GM12873 (cell line): Measurements from ENCODE around the gene CLPSL1.

ENCODE experiments used
- TF ChIP-seq, protein P1 (sequence below): IDR thresholded peaks from 2 replicates; pipeline ENCODE4 v1.5.1; 2012; ENCODE audit warnings: low read depth, mild to moderate bottlenecking, moderate library complexity, low read length, control low read depth; ENCODE audit not compliant: insufficient read depth; ENCODE audit errors: missing control alignments

The CLPSL1 gene

DNA sequence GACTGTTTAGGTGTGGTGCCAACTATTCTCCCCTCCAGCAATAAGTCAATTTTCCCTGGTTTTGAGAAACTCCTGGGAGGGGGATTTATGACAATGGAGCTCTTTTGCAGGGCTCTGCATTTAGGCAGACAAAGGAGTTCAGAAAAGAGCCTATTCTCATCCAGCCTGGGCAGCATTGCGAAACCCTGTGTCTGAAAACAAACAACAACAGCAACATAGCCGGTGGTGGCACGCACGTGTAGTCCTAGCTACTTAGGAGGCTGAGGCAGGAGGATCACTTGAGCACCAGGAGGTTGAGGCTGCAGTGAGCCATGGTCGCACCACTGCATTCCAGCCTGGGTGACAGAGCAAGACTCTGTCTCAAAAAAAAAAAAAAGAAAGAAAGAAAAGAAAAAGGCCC, 9.9 kb downstream of the CLPSL1 start:
- TF ChIP-seq, protein P1, sequence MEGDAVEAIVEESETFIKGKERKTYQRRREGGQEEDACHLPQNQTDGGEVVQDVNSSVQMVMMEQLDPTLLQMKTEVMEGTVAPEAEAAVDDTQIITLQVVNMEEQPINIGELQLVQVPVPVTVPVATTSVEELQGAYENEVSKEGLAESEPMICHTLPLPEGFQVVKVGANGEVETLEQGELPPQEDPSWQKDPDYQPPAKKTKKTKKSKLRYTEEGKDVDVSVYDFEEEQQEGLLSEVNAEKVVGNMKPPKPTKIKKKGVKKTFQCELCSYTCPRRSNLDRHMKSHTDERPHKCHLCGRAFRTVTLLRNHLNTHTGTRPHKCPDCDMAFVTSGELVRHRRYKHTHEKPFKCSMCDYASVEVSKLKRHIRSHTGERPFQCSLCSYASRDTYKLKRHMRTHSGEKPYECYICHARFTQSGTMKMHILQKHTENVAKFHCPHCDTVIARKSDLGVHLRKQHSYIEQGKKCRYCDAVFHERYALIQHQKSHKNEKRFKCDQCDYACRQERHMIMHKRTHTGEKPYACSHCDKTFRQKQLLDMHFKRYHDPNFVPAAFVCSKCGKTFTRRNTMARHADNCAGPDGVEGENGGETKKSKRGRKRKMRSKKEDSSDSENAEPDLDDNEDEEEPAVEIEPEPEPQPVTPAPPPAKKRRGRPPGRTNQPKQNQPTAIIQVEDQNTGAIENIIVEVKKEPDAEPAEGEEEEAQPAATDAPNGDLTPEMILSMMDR, result no peak

DNA sequence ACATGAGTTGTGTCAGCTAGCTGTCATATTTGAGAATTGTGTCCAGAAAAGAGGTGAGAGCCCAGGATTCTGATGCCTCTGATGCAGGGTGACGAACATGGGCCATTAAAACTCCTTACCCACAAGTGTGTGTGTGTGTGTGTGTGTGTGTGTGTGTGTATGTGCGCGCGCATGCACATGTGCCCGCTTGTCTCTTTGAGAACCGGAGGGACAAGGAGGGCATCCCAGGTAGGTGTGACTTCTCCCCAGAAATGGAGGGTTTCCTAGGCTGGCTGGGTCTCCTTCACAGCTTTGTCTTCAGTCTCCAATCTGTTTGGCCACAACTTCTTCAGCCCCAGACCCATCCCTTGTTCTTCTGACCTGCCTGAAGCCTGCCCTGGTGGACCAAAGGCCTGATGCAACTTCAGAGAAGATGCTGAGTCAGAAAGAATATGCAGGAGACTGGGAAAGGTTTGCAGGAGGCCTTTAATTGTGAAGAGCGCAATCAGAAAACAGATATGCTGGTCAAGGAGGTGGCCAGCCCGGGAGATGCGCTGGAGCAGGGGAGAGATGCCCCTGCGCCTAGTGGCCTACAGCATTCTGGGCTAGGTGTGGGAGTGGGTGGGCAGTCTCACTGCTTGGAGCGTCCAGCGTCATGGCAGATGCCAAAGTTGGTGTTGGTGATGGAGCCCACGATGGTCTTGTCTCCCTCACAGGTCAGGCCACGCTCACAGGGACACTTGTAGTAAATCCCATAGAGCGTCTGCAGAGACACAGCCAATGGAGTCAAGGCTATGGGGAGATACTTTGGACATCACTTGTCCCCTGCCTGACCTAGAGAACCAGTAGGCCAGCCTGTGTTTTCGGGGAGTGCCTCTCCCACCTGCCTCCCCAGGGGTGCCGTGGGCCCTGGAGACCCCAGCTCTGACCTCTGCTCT, 14.0 kb downstream of the CLPSL1 start:
- TF ChIP-seq, protein P1, result no peak

DNA sequence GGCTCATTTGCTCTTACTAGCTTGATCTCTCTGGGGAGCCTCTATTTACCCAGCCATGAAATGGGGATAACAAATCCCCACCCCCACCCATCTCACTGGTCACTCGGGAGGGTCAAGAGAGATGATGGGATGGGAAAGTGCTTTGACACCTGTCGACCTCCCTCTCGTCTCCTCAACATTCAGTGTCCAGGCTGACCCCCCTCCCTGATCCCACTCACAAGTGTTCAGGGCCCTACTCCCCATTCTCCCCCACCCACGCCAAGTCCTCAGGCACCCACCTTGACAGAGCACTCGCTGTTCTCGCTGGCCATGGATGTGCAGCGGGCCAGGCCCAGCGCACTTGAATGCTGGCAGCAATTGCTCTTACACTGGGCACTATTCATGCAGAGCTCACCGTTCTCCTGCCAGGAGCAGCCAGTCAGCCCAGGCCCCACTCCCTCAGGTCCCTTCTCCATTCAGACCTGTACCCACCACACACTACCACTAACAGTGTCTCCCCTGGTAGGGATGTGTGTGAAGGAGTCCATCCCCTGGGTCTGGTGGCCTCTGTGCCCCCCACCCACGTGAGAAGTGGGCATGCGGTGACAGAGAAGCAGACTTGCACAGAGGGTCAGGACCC, 14.7 kb downstream of the CLPSL1 start:
- TF ChIP-seq, protein P1, result no peak

DNA sequence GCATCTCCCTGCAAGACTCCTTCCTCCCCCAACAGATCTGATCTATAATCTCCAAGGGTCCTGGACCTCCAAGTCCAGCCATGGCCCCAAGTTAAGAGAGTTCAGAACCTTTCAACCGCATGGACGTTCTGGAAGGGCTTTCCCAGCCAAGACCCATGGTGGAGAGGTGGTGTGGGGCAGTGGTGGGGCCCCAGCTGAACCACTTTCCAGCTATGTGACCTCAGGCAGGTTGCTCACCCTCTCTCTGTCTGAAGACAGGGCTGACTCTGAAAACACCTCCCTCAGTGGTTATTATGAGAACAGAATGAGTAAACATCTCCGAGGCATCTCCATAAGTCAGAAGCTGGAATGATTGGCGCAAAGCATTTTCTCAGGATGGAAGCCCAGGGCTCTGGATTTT, 15.4 kb downstream of the CLPSL1 start:
- TF ChIP-seq, protein P1, result no peak

DNA sequence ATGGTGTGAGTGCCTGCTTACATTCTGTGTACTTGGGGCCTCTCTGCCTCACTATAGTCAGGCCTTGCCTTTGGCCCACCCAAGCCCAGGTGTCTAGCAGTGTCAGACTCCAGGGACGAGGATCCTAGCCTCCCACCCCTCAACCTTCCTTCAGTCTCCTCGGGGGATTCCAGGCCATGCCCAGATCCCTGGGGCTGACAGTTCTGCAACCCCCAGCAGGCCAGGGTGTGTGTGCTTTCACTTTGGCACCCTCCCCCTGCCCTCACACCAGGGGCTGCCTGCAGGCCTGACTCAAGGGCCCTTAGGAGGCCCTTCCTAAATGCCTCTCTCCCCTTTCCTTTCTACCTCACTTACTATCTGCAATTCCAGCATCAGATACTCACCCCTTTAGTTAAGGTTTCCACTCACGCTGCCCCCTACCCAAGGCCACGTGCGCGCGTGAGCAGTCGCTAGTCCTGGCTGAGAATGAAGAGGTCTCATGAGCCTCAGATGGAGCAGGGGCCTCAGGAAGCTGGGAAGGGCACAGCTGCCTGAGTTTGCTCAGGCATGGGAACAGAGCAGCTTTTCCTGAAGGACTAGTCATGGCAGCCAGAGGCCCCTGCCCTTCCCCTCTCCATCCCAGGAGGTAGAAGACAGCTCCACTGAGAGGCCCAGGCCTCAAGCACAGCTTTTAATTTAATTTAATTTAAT, 17.2 kb downstream of the CLPSL1 start:
- TF ChIP-seq, protein P1, result no peak

DNA sequence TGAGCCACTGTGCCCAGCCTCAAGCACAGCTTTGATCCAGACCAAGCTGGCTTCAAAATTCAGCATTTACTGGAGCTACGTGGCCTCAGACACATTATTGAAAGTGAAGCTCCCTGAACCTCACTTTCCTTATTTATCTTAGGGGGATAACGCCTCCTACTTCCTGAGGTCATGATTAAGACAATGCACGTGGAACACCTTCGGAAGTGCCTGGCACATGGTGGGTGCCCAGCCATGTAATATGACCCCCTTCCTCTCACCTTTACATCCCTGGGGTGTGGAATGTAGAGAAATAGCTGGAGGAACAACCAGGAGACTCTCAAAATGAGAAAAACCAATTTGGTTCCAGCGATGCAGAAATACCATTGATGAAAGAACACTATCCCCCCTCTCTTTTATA, 17.9 kb downstream of the CLPSL1 start:
- TF ChIP-seq, protein P1, result no peak

DNA sequence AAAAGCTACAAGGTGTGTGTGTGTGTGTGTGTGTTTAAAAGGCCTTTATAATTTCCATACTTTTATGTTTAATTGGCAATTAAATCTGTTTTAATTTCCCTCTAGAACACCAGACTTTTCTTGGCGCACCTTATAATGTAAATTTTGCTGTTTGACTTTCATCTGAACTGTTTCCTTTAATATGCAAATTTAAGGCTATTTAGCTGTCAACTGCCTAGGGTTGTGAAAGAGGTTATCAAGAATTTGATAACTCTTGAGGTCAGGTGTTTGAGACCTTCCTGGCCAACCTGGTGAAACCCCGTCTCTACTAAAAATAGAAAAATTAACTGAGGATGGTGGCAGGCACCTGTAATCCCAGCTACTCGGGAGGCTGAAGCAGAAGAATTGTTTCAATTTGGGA, 20.3 kb downstream of the CLPSL1 start:
- TF ChIP-seq, protein P1, result no peak
